ENCODE measurements around the gene LRRC8B. TPM values are rescaled to one million over a fixed set of nuclear protein-coding genes. Genes with fewer than 3 reads are reported as not detected.

The LRRC8B gene
- total and polyA plus RNA-seq, 7 experiments from 2014 or later, result 8.8 to 23.0 (median 16.7) TPM

DNA sequence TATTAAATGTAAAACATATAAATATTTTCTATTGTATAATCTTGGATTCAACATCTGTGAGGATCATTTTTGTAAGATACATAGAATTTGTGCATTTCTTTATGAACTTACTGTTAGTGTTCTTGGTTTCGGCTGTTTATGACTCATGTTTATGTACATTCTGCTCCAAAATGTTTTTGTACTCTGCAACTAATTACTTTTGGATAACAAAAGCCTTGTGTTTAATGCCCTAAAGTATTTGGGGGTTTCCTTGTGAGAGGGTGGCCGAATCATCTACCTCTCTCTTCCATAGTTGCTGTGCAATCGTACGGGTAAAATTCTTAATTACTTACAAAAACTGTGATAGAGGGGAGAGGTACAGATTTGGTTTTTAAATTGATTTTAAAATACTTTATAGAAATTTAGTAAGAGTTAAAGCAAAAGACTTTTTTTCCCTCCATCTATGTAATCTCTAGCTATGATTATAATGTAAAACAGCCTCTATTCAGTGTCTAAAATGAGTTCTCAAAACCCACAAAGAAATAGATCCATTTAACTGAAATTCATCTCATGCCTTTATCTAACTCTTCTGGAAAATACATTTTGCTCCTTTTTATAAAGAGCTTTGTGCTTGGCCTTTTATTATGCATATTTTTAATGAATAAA lies 69.6 kb downstream of the LRRC8B start:
- ChIA-PET POLR2A (interaction anchor here (0.7 to 26.1 kb wide), 8 partner anchors 9 to 169 kb away, joined by 3 to 834 read pairs (median 4); partner anchors contain the start of gene LRRC8C), CTCF (interaction anchor here (0.9 to 5.8 kb wide), 8 partner anchors 9 to 169 kb away, joined by 3 to 62 read pairs (median 5); no protein-coding TSS in a partner anchor)
- Histone ChIP-seq H3K4me1 (ENCODE audit: control insufficient read depth in 2 of 2, insufficient read depth in 2 of 2, low read length in 2 of 2) (peaks cover 4 to 32% of the 10 kb centered on the region in 2 donors), H3K36me3 (ENCODE audit: control insufficient read depth in 2 of 3, insufficient read depth in 3 of 3, low read length in 3 of 3) (no peaks in the 10 kb centered on the region), H3K27me3 (ENCODE audit: control insufficient read depth in 2 of 2, insufficient read depth in 2 of 2, low read length in 2 of 2) (no peaks in the 10 kb centered on the region), H3K9me3 (ENCODE audit: control insufficient read depth in 2 of 3, low read length in 3 of 3) (no peaks in the 10 kb centered on the region), H3K4me3 (ENCODE audit: low read length) (no peak overlapping the region), H3K27ac (ENCODE audit: low read depth, low read length) (no peak overlapping the region)
- peaks cover 0 to 19% (median 9%) of the 10 kb centered on the region in 5 donors for H3K36me3 Mint-ChIP-seq
- peak overlapping the region in 5 of 9 donors; percentile 13 to 84 (median 58) for H3K27ac Mint-ChIP-seq
- H3K4me1 Mint-ChIP-seq, result peaks cover 39 to 96% (median 87%) of the 10 kb centered on the region in 7 donors
- no peaks in the 10 kb centered on the region for H3K27me3 Mint-ChIP-seq
- H3K4me3 Mint-ChIP-seq, result peak overlapping the region in 3 of 10 donors; percentile 5 to 19 (median 5)
- ATAC-seq (no peak), DNase-seq (no peak)
- H3K9me3 Mint-ChIP-seq, result peaks cover 0 to under 1% (median 0%) of the 10 kb centered on the region in 11 donors
- intact Hi-C loops (cut with micrococcal nuclease), result no loop called here

DNA sequence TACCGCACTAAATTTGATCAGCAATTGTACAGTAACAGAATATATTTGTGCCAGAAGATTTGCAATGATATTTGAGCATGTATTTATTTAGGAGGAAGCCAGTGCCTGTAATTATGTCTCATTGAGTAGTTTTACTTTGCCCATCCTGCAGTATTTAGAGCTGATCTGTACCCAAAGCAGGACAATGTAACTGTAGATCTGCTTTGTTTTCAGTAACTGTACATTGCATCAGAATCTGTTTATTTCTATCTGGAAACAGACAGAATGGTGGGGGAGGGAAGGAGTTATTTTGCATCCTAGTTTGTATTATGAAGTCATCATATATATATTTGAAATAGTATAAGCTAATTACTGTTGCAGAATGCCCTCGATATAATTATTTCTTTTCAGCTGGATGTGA lies 72.1 kb downstream of the LRRC8B start:
- Mint-ChIP-seq H3K36me3 (peaks cover 0 to 17% (median 5%) of the 10 kb centered on the region in 5 donors), H3K4me3 (peak overlapping the region in 2 of 10 donors; percentile 5 to 26), H3K27ac (peak overlapping the region in 6 of 9 donors; percentile 4 to 99 (median 36)), H3K9me3 (no peaks in the 10 kb centered on the region), H3K4me1 (peaks cover 44 to 98% (median 89%) of the 10 kb centered on the region in 7 donors), H3K27me3 (no peaks in the 10 kb centered on the region)
- Histone ChIP-seq H3K9me3 (ENCODE audit: control insufficient read depth in 2 of 3, low read length in 3 of 3) (no peaks in the 10 kb centered on the region), H3K4me3 (ENCODE audit: low read length) (no peak overlapping the region), H3K4me1 (ENCODE audit: control insufficient read depth in 2 of 2, insufficient read depth in 2 of 2, low read length in 2 of 2) (peaks cover 4 to 38% of the 10 kb centered on the region in 2 donors), H3K27me3 (ENCODE audit: control insufficient read depth in 2 of 2, insufficient read depth in 2 of 2, low read length in 2 of 2) (no peaks in the 10 kb centered on the region), H3K36me3 (ENCODE audit: control insufficient read depth in 2 of 3, insufficient read depth in 3 of 3, low read length in 3 of 3) (no peaks in the 10 kb centered on the region), H3K27ac (ENCODE audit: low read depth, low read length) (no peak overlapping the region)
- ChIA-PET CTCF (interaction anchor here (0.8 to 5.8 kb wide), 9 partner anchors 12 to 166 kb away, joined by 3 to 62 read pairs (median 4); partner anchors contain the start of gene LRRC8C), POLR2A (interaction anchor here (0.7 to 26.1 kb wide), 6 partner anchors 8 to 79 kb away, joined by 3 to 834 read pairs (median 246); partner anchors contain the start of gene LRRC8C)
- intact Hi-C loops (cut with micrococcal nuclease), result loop anchor here (1.0 to 5.0 kb wide), 4 partner anchors 7 to 44 kb away; partner anchors contain the start of gene LRRC8C (in 1 of the 2)
- ATAC-seq, result no peak
- no peak for DNase-seq

DNA sequence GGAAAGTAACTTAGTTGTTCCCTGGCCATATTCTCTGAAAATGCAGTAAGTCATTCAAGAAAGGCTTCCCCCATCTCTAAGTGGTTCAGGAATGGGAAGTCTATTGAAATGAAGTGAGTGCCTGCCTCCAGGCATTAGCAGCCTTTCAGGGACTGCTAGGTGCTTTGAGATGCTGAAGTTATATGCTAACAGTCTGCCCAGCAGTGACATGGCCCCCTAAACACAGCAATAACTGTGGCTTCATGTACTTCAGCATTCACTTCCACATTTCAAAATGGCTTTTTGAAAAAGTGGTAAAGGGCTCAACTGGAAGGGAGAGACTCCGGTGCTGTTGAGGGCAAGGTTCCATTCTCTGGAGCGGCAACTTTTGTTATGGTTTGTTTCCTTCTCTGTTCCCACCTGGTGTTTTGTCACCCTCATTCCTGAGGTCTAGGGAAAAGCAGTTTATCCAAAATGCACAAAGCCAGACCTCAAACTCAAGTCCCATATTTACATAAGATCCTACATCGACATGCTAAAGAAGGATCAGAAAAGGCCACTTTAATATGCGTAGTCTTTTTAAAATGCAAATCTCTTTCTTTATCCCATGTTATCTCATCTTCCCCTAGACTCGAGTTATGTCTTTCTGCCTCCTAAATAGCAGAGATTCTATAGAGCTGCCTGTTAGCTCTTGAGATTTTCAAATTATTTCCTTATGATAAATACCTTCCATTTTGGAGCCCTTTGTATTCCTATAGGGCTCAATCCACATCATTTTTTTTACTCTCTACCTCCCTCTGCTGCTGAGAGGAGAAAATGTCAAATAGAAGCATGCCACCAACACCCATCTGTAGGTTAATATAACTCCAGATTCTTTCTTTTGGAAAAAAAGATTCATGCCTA lies 74.1 kb downstream of the LRRC8B start:
- DNase-seq (peak in 5 of 9 donors; percentile 19 to 43 (median 35)), ATAC-seq (peak; percentile 82)
- Histone ChIP-seq H3K9me3 (ENCODE audit: control insufficient read depth in 2 of 3, low read length in 3 of 3) (no peaks in the 10 kb centered on the region), H3K27ac (ENCODE audit: low read depth, low read length) (no peak overlapping the region), H3K27me3 (ENCODE audit: control insufficient read depth in 2 of 2, insufficient read depth in 2 of 2, low read length in 2 of 2) (no peaks in the 10 kb centered on the region), H3K36me3 (ENCODE audit: control insufficient read depth in 2 of 3, insufficient read depth in 3 of 3, low read length in 3 of 3) (no peaks in the 10 kb centered on the region), H3K4me3 (ENCODE audit: low read length) (no peak overlapping the region), H3K4me1 (ENCODE audit: control insufficient read depth in 2 of 2, insufficient read depth in 2 of 2, low read length in 2 of 2) (peaks cover 17 to 55% of the 10 kb centered on the region in 2 donors)
- ChIA-PET CTCF (interaction anchor here (0.5 to 5.8 kb wide), 14 partner anchors 10 to 332 kb away, joined by 3 to 62 read pairs (median 4); no protein-coding TSS in a partner anchor), POLR2A (interaction anchor here (0.6 to 26.1 kb wide), 4 partner anchors 6 to 78 kb away, joined by 4 to 834 read pairs (median 488); partner anchors contain the start of gene LRRC8C)
- Mint-ChIP-seq H3K27ac (peak overlapping the region; percentile 51 to 99 (median 79)), H3K4me1 (peaks cover 42 to 98% (median 92%) of the 10 kb centered on the region in 7 donors), H3K36me3 (peaks cover 0 to 23% (median 1%) of the 10 kb centered on the region in 5 donors), H3K27me3 (no peaks in the 10 kb centered on the region), H3K4me3 (peak overlapping the region in 8 of 10 donors; percentile 1 to 67 (median 48)), H3K9me3 (no peaks in the 10 kb centered on the region)
- intact Hi-C loops (cut with micrococcal nuclease), result loop anchor here (1.0 to 5.0 kb wide), 10 partner anchors 9 to 165 kb away; partner anchors contain the start of genes LRRC8B (in 2 of the 2) and LRRC8C (in 1 of the 2)

DNA sequence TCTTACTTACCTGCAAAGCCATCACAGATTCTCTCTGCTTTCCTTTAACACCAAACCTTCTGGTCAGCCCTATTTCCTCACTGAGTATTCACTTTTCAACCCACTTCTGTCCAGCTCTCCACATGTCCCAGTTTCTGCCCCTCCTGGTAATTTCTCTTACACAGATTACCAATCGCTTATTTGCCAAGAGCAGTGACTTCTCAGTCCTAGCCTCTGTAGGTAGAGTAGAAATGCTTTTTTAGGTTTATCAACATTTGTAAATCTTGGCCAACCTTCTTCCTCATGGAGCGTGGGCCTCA lies 74.7 kb downstream of the LRRC8B start:
- Mint-ChIP-seq H3K27ac (peak overlapping the region; percentile 35 to 99 (median 79)), H3K4me1 (peaks cover 44 to 98% (median 92%) of the 10 kb centered on the region in 7 donors), H3K36me3 (peaks cover 0 to 25% (median 0%) of the 10 kb centered on the region in 5 donors), H3K27me3 (no peaks in the 10 kb centered on the region), H3K9me3 (no peaks in the 10 kb centered on the region), H3K4me3 (peak overlapping the region in 4 of 10 donors; percentile 1 to 67 (median 35))
- no peaks in the 10 kb centered on the region for H3K9me3 ChIP-seq (ENCODE audit: control insufficient read depth in 2 of 3, low read length in 3 of 3)
- no peak for DNase-seq
- H3K27me3 ChIP-seq (ENCODE audit: control insufficient read depth in 2 of 2, insufficient read depth in 2 of 2, low read length in 2 of 2), result no peaks in the 10 kb centered on the region
- H3K27ac ChIP-seq (ENCODE audit: low read depth, low read length), result no peak overlapping the region
- H3K36me3 ChIP-seq (ENCODE audit: control insufficient read depth in 2 of 3, insufficient read depth in 3 of 3, low read length in 3 of 3), result no peaks in the 10 kb centered on the region
- no peak overlapping the region for H3K4me3 ChIP-seq (ENCODE audit: low read length)
- CTCF ChIA-PET, result interaction anchor here (0.5 to 1.4 kb wide), 9 partner anchors 10 to 331 kb away, joined by 3 to 11 read pairs (median 3); no protein-coding TSS in a partner anchor
- intact Hi-C loops (cut with micrococcal nuclease), result loop anchor here (1.0 to 5.0 kb wide), 9 partner anchors 8 to 164 kb away; partner anchors contain the start of genes LRRC8B (in 2 of the 2) and LRRC8C (in 1 of the 2)
- POLR2A ChIA-PET, result interaction anchor here (16.2 to 26.1 kb wide), 3 partner anchors 6 to 28 kb away, joined by 488 to 834 read pairs (median 488); partner anchors contain the start of gene LRRC8C
- ATAC-seq, result no peak
- H3K4me1 ChIP-seq (ENCODE audit: control insufficient read depth in 2 of 2, insufficient read depth in 2 of 2, low read length in 2 of 2), result peaks cover 22 to 61% of the 10 kb centered on the region in 2 donors

DNA sequence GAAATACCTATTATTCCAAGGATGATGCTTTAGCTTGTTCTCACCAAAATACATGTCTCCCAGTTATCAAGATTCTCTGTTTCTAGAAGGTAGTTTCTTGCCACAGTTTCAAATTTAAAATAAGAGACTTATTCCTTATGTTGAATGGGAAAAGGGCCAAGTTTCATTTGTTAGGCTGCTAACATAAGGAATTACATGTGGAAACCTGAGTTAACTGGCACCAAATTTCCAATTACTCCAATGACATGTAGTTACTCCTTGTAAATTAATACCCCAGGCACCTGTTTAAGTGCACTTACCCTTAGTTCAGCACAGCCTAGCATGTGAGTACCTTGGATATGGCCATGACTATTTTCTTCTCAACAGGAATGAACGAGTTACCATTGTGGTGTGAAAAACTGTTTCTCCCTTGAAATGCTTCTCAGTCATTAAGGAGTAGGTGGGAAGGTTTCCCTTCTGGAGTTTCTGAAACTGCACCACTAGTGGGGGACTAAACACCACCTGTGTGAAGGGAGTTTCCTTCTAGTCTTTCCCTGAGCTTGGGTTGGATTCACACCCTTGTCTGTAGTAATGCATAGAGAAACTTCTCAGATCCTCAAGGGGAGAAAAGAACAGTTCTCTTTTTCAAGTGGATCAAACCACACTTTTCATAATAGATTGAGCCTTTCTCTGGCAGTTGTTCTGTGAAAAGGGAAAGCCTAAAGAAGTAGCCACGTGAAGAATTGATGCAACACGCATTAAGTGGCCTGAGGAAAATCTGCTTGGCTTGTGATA lies 76.0 kb downstream of the LRRC8B start:
- ChIA-PET CTCF (interaction anchor here (0.6 to 2.4 kb wide), 7 partner anchors 11 to 205 kb away, joined by 3 to 13 read pairs (median 3); no protein-coding TSS in a partner anchor), POLR2A (interaction anchor here (3.4 to 26.1 kb wide), 4 partner anchors 4 to 26 kb away, joined by 37 to 834 read pairs (median 488); partner anchors contain the start of gene LRRC8C)
- Histone ChIP-seq H3K4me1 (ENCODE audit: control insufficient read depth in 2 of 2, insufficient read depth in 2 of 2, low read length in 2 of 2) (peaks cover 35 to 70% of the 10 kb centered on the region in 2 donors), H3K27me3 (ENCODE audit: control insufficient read depth in 2 of 2, insufficient read depth in 2 of 2, low read length in 2 of 2) (no peaks in the 10 kb centered on the region), H3K36me3 (ENCODE audit: control insufficient read depth in 2 of 3, insufficient read depth in 3 of 3, low read length in 3 of 3) (no peaks in the 10 kb centered on the region), H3K4me3 (ENCODE audit: low read length) (no peak overlapping the region), H3K9me3 (ENCODE audit: control insufficient read depth in 2 of 3, low read length in 3 of 3) (no peaks in the 10 kb centered on the region), H3K27ac (ENCODE audit: low read depth, low read length) (no peak overlapping the region)
- Mint-ChIP-seq H3K4me3 (peak overlapping the region in 2 of 10 donors; percentile 1 to 10), H3K4me1 (peaks cover 43 to 99% (median 95%) of the 10 kb centered on the region in 7 donors), H3K27me3 (no peaks in the 10 kb centered on the region), H3K9me3 (no peaks in the 10 kb centered on the region), H3K36me3 (peaks cover 0 to 30% (median 0%) of the 10 kb centered on the region in 5 donors), H3K27ac (peak overlapping the region in 5 of 9 donors; percentile 61 to 99 (median 81))
- no peak for DNase-seq
- ATAC-seq, result no peak
- intact Hi-C loops (cut with micrococcal nuclease), result no loop called here

Measured in naive thymus-derived CD4-positive, alpha-beta T cell (primary cell).